ENCODE data around the gene CLEC4A. TPM values are rescaled to one million over a fixed set of nuclear protein-coding genes. Genes with fewer than 3 reads are reported as not detected.

CLEC4A gene
- total RNA-seq, 1 donor from 2014 or later = 0.43 TPM

- no peak overlapping the region for H3K4me2 ChIP-seq
- peaks cover 9% of the 10 kb centered on the region for H3K4me1 Mint-ChIP-seq
- H3K36me3 ChIP-seq = no peaks in the 10 kb centered on the region
- no peak overlapping the region for H3K9ac ChIP-seq
- H3K27ac ChIP-seq = no peak overlapping the region
- TF ChIP-seq EZH2phosphoT487 (IDR thresholded peaks at IDR 0.05) = no peak
- TF ChIP-seq CTCF (IDR thresholded peaks at IDR 0.05) = no peak
- TF ChIP-seq EZH2 (IDR thresholded peaks at IDR 0.05) = no peak
- H3F3A ChIP-seq (ENCODE audit: low read depth) = peaks cover 14% of the 10 kb centered on the region
- no peak overlapping the region for H3K4me3 ChIP-seq
- peaks cover 8% of the 10 kb centered on the region for H3K4me1 ChIP-seq
- H3K27me3 ChIP-seq = no peaks in the 10 kb centered on the region
- H3K79me2 ChIP-seq (ENCODE audit: low read depth) = peaks cover 5% of the 10 kb centered on the region
- H3K9me3 Mint-ChIP-seq = no peaks in the 10 kb centered on the region
- H2AFZ ChIP-seq (replicated peaks) = peak overlapping the region; percentile 2
- H3K27ac Mint-ChIP-seq = no peak overlapping the region
- DNase-seq (ENCODE audit: low spot score) = no peak
- H3K9me3 ChIP-seq (ENCODE audit: low read depth) = no peaks in the 10 kb centered on the region
- no peak overlapping the region for H3K4me3 Mint-ChIP-seq
- H4K20me1 ChIP-seq (ENCODE audit: low read depth) = no peaks in the 10 kb centered on the region
- no peaks in the 10 kb centered on the region for H3K36me3 Mint-ChIP-seq
- no peaks in the 10 kb centered on the region for H3K27me3 Mint-ChIP-seq (ENCODE audit: insufficient read depth, low read depth)
Measured at GRCh38 chr12:8077207-8077606, 46.2 kb upstream of the CLEC4A start.

GRCh38 chr12:8078398-8078797, 45.0 kb upstream of the CLEC4A start:
- no peaks in the 10 kb centered on the region for H3K9me3 ChIP-seq (ENCODE audit: low read depth)
- peaks cover 17% of the 10 kb centered on the region for H3K79me2 ChIP-seq (ENCODE audit: low read depth)
- H4K20me1 ChIP-seq (ENCODE audit: low read depth) = no peaks in the 10 kb centered on the region
- no peaks in the 10 kb centered on the region for H3K27me3 ChIP-seq
- Mint-ChIP-seq H3K27me3 (ENCODE audit: insufficient read depth, low read depth) (no peaks in the 10 kb centered on the region), H3K36me3 (no peaks in the 10 kb centered on the region), H3K9me3 (no peaks in the 10 kb centered on the region), H3K27ac (no peak overlapping the region), H3K4me1 (peaks cover 15% of the 10 kb centered on the region), H3K4me3 (no peak overlapping the region)
- H2AFZ ChIP-seq (replicated peaks) = no peak overlapping the region
- H3K4me2 ChIP-seq = no peak overlapping the region
- no peak overlapping the region for H3K4me3 ChIP-seq
- H3F3A ChIP-seq (ENCODE audit: low read depth) = peaks cover 17% of the 10 kb centered on the region
- H3K9ac ChIP-seq = no peak overlapping the region
- H3K27ac ChIP-seq = no peak overlapping the region
- H3K36me3 ChIP-seq = no peaks in the 10 kb centered on the region
- H3K4me1 ChIP-seq = peaks cover 8% of the 10 kb centered on the region
- peak; percentile 62 for DNase-seq (ENCODE audit: low spot score)
- TF ChIP-seq EZH2 (IDR thresholded peaks at IDR 0.05) (no peak), CTCF (IDR thresholded peaks at IDR 0.05) (peak; percentile 62)

- no peaks in the 10 kb centered on the region for H3K36me3 ChIP-seq
- H3K79me2 ChIP-seq (ENCODE audit: low read depth) = peaks cover 22% of the 10 kb centered on the region
- H3K4me1 ChIP-seq = peaks cover 8% of the 10 kb centered on the region
- TF ChIP-seq EZH2 (IDR thresholded peaks at IDR 0.05) (no peak), CTCF (IDR thresholded peaks at IDR 0.05) (no peak)
- DNase-seq (ENCODE audit: low spot score) = no peak
- Mint-ChIP-seq H3K27ac (no peak overlapping the region), H3K4me1 (peaks cover 16% of the 10 kb centered on the region), H3K9me3 (no peaks in the 10 kb centered on the region), H3K36me3 (no peaks in the 10 kb centered on the region), H3K4me3 (no peak overlapping the region), H3K27me3 (ENCODE audit: insufficient read depth, low read depth) (no peaks in the 10 kb centered on the region)
- no peaks in the 10 kb centered on the region for H3K27me3 ChIP-seq
- H3K4me3 ChIP-seq = no peak overlapping the region
- H4K20me1 ChIP-seq (ENCODE audit: low read depth) = no peaks in the 10 kb centered on the region
- no peak overlapping the region for H3K4me2 ChIP-seq
- no peaks in the 10 kb centered on the region for H3K9me3 ChIP-seq (ENCODE audit: low read depth)
- peaks cover 17% of the 10 kb centered on the region for H3F3A ChIP-seq (ENCODE audit: low read depth)
- no peak overlapping the region for H2AFZ ChIP-seq (replicated peaks)
- no peak overlapping the region for H3K27ac ChIP-seq
- no peak overlapping the region for H3K9ac ChIP-seq
Measured at GRCh38 chr12:8078916-8079315, 44.5 kb upstream of the CLEC4A start.
